ENCODE data around the gene NAV3.

Gene NAV3

GRCh38 chr12:77924703-77925102, 94.0 kb downstream of the NAV3 start:
- TF ChIP-seq CTCF (IDR thresholded peaks at IDR 0.05; ENCODE audit: low read depth, low read length, missing control alignments) = no peak
- DNase-seq (ENCODE audit: low read depth) = no peak

GRCh38 chr12:77925536-77926108, 94.9 kb downstream of the NAV3 start:
- TF ChIP-seq CTCF (IDR thresholded peaks at IDR 0.05; ENCODE audit: low read depth, low read length, missing control alignments) = peak; percentile 99
- in situ Hi-C loops (cut with HindIII; ENCODE audit: low sequenced_read_pairs) = loop anchor here (5.0 kb wide), 1 partner anchor 198 kb away; no protein-coding TSS in a partner anchor
- DNase-seq (ENCODE audit: low read depth) = peak; percentile 95

More at GRCh38 chr12:77924703-77925102, 94.0 kb downstream of the NAV3 start:
- H3K4me3 ChIP-seq (ENCODE audit: low read depth, low read length) = no peak overlapping the region
- in situ Hi-C loops (cut with HindIII; ENCODE audit: low sequenced_read_pairs) = loop anchor here (5.0 kb wide), 1 partner anchor 197 kb away; no protein-coding TSS in a partner anchor

GRCh38 chr12:77928078-77928477, 97.4 kb downstream of the NAV3 start:
- in situ Hi-C loops (cut with HindIII; ENCODE audit: low sequenced_read_pairs) = loop anchor here (5.0 kb wide), 1 partner anchor 201 kb away; no protein-coding TSS in a partner anchor
- TF ChIP-seq CTCF (IDR thresholded peaks at IDR 0.05; ENCODE audit: low read depth, low read length, missing control alignments) = no peak
- DNase-seq (ENCODE audit: low read depth) = no peak
- H3K4me3 ChIP-seq (ENCODE audit: low read depth, low read length) = no peak overlapping the region

More at GRCh38 chr12:77925536-77926108, 94.9 kb downstream of the NAV3 start:
- H3K4me3 ChIP-seq (ENCODE audit: low read depth, low read length) = no peak overlapping the region

- DNase-seq (ENCODE audit: low read depth) = no peak
- in situ Hi-C loops (cut with HindIII; ENCODE audit: low sequenced_read_pairs) = no loop called here
- no peak overlapping the region for H3K4me3 ChIP-seq (ENCODE audit: low read depth, low read length)
- TF ChIP-seq CTCF (IDR thresholded peaks at IDR 0.05; ENCODE audit: low read depth, low read length, missing control alignments) = peak; percentile 23
Observed at GRCh38 chr12:77932216-77932615, 101.5 kb downstream of the NAV3 start.

GRCh38 chr12:77938301-77938700, 107.6 kb downstream of the NAV3 start:
- TF ChIP-seq CTCF (IDR thresholded peaks at IDR 0.05; ENCODE audit: low read depth, low read length, missing control alignments) = no peak
- no peak overlapping the region for H3K4me3 ChIP-seq (ENCODE audit: low read depth, low read length)
- in situ Hi-C loops (cut with HindIII; ENCODE audit: low sequenced_read_pairs) = no loop called here
- DNase-seq (ENCODE audit: low read depth) = no peak

- in situ Hi-C loops (cut with HindIII; ENCODE audit: low sequenced_read_pairs) = no loop called here
- peak overlapping the region; percentile 25 for H3K4me3 ChIP-seq (ENCODE audit: low read depth, low read length)
- DNase-seq (ENCODE audit: low read depth) = peak; percentile 41
- no peak for TF ChIP-seq CTCF (IDR thresholded peaks at IDR 0.05; ENCODE audit: low read depth, low read length, missing control alignments)
Observed at GRCh38 chr12:77940011-77940423, 109.3 kb downstream of the NAV3 start.
